GM23338 (cell line): ENCODE data around the gene ACTG2. TPM values are rescaled to one million over a fixed set of nuclear protein-coding genes. Genes with fewer than 3 reads are reported as not detected.

Experiments
- ATAC-seq: fragments of 200-7000 bp; cut with Tn5 transposase; 3 replicates; pipeline ENCODE4 v1.9.1; 2020
- DNase-seq: peaks from one replicate; pipeline ENCODE4 v3.0.0-alpha.2; 2015; ENCODE audit warnings: low spot score
- H2AFZ ChIP-seq: fragments of 200-600 bp; sonication (generic); 2 replicates; pipeline ENCODE4 v1.8.0; 2016; ENCODE audit warnings: antibody characterized with exemption, mild to moderate bottlenecking, moderate library complexity
- H3F3A ChIP-seq: fragments of 200-600 bp; sonication (generic); replicated peaks from 2 replicates; pipeline ENCODE4 v1.8.0; 2017; ENCODE audit warnings: antibody characterized with exemption, mixed run types, low read depth
- H3K27ac ChIP-seq: fragments of 200-600 bp; sonication (generic); 2 replicates; pipeline ENCODE4 v1.6.1; 2016; ENCODE audit warnings: low read depth
- H3K27me3 ChIP-seq: fragments of 200-600 bp; sonication (generic); 2 replicates; pipeline ENCODE4 v1.8.0; 2016; ENCODE audit warnings: mild to moderate bottlenecking, mixed run types, moderate library complexity; ENCODE audit not compliant: insufficient read depth
- H3K36me3 ChIP-seq: fragments of 200-600 bp; sonication (generic); 2 replicates; pipeline ENCODE4 v1.8.0; 2016; ENCODE audit warnings: mild to moderate bottlenecking; ENCODE audit not compliant: insufficient read depth
- H3K4me1 ChIP-seq: fragments of 200-600 bp; sonication (generic); 2 replicates; pipeline ENCODE4 v1.8.0; 2016; ENCODE audit warnings: mild to moderate bottlenecking, moderate library complexity; ENCODE audit not compliant: insufficient read depth
- H3K4me2 ChIP-seq: fragments of 200-600 bp; sonication (generic); 2 replicates; pipeline ENCODE4 v1.7.1; 2017; ENCODE audit warnings: mixed run types
- H3K4me3 ChIP-seq: fragments of 200-600 bp; sonication (generic); 2 replicates; pipeline ENCODE4 v1.6.1; 2016; ENCODE audit warnings: mixed run types
- H3K79me2 ChIP-seq: fragments of 200-600 bp; sonication (generic); replicated peaks from 2 replicates; pipeline ENCODE4 v1.8.0; 2017; ENCODE audit warnings: mild to moderate bottlenecking; ENCODE audit not compliant: insufficient read depth
- H3K9me2 ChIP-seq: fragments of 200-600 bp; sonication (generic); 2 replicates; pipeline ENCODE4 v1.8.0; 2017; ENCODE audit not compliant: insufficient read depth
- H4K20me1 ChIP-seq: fragments of 200-600 bp; sonication (generic); replicated peaks from 2 replicates; pipeline ENCODE4 v1.8.0; 2017; ENCODE audit warnings: mild to moderate bottlenecking; ENCODE audit not compliant: insufficient read depth
- H3K27ac Mint-ChIP-seq: 2 replicates; pipeline ENCODE4 v1.8.0; 2020; ENCODE audit warnings: inconsistent platforms, mild to moderate bottlenecking, moderate library complexity, mixed read lengths
- H3K27me3 Mint-ChIP-seq: 3 replicates; pipeline ENCODE4 v1.8.0; 2022; ENCODE audit warnings: low read depth, mild to moderate bottlenecking, moderate library complexity, mixed read lengths, inconsistent platforms; ENCODE audit not compliant: insufficient read depth, poor library complexity
- H3K36me3 Mint-ChIP-seq: 3 replicates; pipeline ENCODE4 v1.8.0; 2021; ENCODE audit warnings: low read depth, mild to moderate bottlenecking, inconsistent platforms, moderate library complexity, mixed read lengths
- H3K4me1 Mint-ChIP-seq: 3 replicates; pipeline ENCODE4 v1.8.0; 2020; ENCODE audit warnings: mild to moderate bottlenecking, inconsistent platforms, mixed read lengths
- H3K4me3 Mint-ChIP-seq: 3 replicates; pipeline ENCODE4 v1.8.0; 2021; ENCODE audit warnings: moderate library complexity, mild to moderate bottlenecking, inconsistent platforms, mixed read lengths
- H3K9me3 Mint-ChIP-seq: 3 replicates; pipeline ENCODE4 v1.8.0; 2020; ENCODE audit warnings: moderate library complexity, mild to moderate bottlenecking, inconsistent platforms, mixed read lengths
- CREB1 ChIP-seq: fragments of 250-450 bp; sonication (Bioruptor Pico); IDR thresholded peaks from 2 replicates; pipeline ENCODE4 v1.5.0; 2020; ENCODE audit warnings: low read depth, mild to moderate bottlenecking, moderate library complexity
- EZH2 ChIP-seq: fragments of 200-600 bp; sonication (generic); IDR thresholded peaks from one replicate; pipeline ENCODE4 v1.8.0; 2017; ENCODE audit warnings: antibody characterized with exemption, mild to moderate bottlenecking, low read depth; ENCODE audit not compliant: unreplicated experiment
- JUNB ChIP-seq: IDR thresholded peaks from one replicate; pipeline ENCODE4 v1.6.1; 2016; ENCODE audit warnings: antibody characterized with exemption; ENCODE audit not compliant: unreplicated experiment
- polyA plus RNA-seq: library from polyadenylated mRNA; unstranded; fragments of >200 nt; fragmentation: Nextera tagmentation; extraction: Ambion mirVana; gene quantifications from 2 replicates; pipeline ENCODE4 v1.2.1, GENCODE V29; 2016
- total RNA-seq: library from RNA; depleted of rRNA; stranded (reverse); fragments of >200 nt; shearing (Covaris generic); gene quantifications from 2 replicates; pipeline ENCODE4 v1.2.3, GENCODE V29; 2014
- TF ChIP-seq, protein P1 (sequence below): IDR thresholded peaks from one replicate; pipeline ENCODE4 v1.6.1; 2018; ENCODE audit warnings: antibody characterized with exemption; ENCODE audit not compliant: unreplicated experiment
- TF ChIP-seq, protein P2 (sequence below): fragments of 250-450 bp; sonication (Bioruptor Pico); IDR thresholded peaks from 2 replicates; pipeline ENCODE4 v1.5.0; 2020; ENCODE audit warnings: mild to moderate bottlenecking, moderate library complexity
- TF ChIP-seq, protein P3 (sequence below), 2 experiments: fragments of 200-600 bp in 1 of 2; sonication (generic) in 1 of 2; conservative IDR thresholded peaks; 2 replicates each; pipeline versions ENCODE4 v1.5.1 to v1.6.1; 2016 to 2017; ENCODE audit warnings: antibody characterized with exemption in 2 of 2, low read depth in 2 of 2, mild to moderate bottlenecking in 2 of 2, moderate library complexity in 1 of 2

Gene ACTG2
- total and polyA plus RNA-seq, 2 experiments from 2014 or later = 8.0 to 8.5 TPM

DNA sequence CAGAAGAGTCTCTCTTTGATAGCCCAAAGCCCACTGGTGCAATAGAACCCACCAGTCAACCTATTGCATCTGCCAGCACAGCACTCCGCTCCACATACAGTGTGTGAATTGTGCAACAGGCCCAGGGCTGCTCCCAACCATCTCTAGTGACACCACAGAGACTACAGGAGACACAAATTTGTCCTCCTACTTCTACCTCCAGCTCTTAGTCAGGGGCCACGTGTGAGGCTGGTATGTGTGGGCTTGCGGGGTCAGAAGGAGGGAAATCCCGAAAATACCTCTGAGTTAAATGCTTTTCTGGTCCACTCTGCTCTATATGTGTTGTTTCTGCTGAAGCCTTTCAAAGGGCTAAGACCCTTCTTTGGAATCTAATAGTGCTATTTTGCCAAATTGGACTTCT is 51.9 kb downstream of the ACTG2 start:
- H3K4me1 Mint-ChIP-seq = no peaks in the 10 kb centered on the region
- H3K4me3 Mint-ChIP-seq = no peak overlapping the region
- H3K9me3 Mint-ChIP-seq = no peaks in the 10 kb centered on the region
- peaks cover 39% of the 10 kb centered on the region for H3K36me3 Mint-ChIP-seq
- no peak overlapping the region for H3K4me3 ChIP-seq
- H3K36me3 ChIP-seq = peaks cover 25% of the 10 kb centered on the region
- no peaks in the 10 kb centered on the region for H3K9me2 ChIP-seq
- ATAC-seq (no peak), DNase-seq (no peak)
- H3K27me3 Mint-ChIP-seq = no peaks in the 10 kb centered on the region
- H3K27ac ChIP-seq = no peak overlapping the region
- H2AFZ ChIP-seq = no peak overlapping the region
- peaks cover 65% of the 10 kb centered on the region for H3K79me2 ChIP-seq
- no peak overlapping the region for H3K27ac Mint-ChIP-seq
- TF ChIP-seq, protein P1, sequence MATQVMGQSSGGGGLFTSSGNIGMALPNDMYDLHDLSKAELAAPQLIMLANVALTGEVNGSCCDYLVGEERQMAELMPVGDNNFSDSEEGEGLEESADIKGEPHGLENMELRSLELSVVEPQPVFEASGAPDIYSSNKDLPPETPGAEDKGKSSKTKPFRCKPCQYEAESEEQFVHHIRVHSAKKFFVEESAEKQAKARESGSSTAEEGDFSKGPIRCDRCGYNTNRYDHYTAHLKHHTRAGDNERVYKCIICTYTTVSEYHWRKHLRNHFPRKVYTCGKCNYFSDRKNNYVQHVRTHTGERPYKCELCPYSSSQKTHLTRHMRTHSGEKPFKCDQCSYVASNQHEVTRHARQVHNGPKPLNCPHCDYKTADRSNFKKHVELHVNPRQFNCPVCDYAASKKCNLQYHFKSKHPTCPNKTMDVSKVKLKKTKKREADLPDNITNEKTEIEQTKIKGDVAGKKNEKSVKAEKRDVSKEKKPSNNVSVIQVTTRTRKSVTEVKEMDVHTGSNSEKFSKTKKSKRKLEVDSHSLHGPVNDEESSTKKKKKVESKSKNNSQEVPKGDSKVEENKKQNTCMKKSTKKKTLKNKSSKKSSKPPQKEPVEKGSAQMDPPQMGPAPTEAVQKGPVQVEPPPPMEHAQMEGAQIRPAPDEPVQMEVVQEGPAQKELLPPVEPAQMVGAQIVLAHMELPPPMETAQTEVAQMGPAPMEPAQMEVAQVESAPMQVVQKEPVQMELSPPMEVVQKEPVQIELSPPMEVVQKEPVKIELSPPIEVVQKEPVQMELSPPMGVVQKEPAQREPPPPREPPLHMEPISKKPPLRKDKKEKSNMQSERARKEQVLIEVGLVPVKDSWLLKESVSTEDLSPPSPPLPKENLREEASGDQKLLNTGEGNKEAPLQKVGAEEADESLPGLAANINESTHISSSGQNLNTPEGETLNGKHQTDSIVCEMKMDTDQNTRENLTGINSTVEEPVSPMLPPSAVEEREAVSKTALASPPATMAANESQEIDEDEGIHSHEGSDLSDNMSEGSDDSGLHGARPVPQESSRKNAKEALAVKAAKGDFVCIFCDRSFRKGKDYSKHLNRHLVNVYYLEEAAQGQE = no peak
- TF ChIP-seq EZH2 = no peak
- H4K20me1 ChIP-seq = peaks cover 31% of the 10 kb centered on the region
- H3F3A ChIP-seq = no peaks in the 10 kb centered on the region
- no peaks in the 10 kb centered on the region for H3K27me3 ChIP-seq
- no peaks in the 10 kb centered on the region for H3K4me1 ChIP-seq
- H3K4me2 ChIP-seq = no peak overlapping the region

DNA sequence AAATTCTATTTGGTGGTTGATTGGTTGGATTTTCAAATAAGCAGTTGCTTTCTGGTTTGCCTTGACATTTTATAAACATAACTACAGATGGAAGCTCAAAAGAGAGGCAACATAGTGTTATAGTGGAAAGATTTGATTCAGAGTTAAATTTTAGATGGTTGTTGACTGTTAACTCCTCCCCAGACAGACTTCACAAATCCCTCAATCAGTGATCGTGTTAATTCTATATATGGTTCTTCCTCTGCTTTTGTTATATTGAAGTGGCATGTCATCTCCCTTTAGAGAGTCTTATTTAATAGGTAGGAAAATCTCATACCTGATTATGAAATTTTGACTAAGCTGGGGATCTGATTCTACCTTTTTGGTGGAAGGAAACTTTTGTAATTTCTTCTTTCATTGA is 53.4 kb downstream of the ACTG2 start:
- ATAC-seq (no peak), DNase-seq (no peak)
- H3K9me3 Mint-ChIP-seq = no peaks in the 10 kb centered on the region
- TF ChIP-seq, protein P2, sequence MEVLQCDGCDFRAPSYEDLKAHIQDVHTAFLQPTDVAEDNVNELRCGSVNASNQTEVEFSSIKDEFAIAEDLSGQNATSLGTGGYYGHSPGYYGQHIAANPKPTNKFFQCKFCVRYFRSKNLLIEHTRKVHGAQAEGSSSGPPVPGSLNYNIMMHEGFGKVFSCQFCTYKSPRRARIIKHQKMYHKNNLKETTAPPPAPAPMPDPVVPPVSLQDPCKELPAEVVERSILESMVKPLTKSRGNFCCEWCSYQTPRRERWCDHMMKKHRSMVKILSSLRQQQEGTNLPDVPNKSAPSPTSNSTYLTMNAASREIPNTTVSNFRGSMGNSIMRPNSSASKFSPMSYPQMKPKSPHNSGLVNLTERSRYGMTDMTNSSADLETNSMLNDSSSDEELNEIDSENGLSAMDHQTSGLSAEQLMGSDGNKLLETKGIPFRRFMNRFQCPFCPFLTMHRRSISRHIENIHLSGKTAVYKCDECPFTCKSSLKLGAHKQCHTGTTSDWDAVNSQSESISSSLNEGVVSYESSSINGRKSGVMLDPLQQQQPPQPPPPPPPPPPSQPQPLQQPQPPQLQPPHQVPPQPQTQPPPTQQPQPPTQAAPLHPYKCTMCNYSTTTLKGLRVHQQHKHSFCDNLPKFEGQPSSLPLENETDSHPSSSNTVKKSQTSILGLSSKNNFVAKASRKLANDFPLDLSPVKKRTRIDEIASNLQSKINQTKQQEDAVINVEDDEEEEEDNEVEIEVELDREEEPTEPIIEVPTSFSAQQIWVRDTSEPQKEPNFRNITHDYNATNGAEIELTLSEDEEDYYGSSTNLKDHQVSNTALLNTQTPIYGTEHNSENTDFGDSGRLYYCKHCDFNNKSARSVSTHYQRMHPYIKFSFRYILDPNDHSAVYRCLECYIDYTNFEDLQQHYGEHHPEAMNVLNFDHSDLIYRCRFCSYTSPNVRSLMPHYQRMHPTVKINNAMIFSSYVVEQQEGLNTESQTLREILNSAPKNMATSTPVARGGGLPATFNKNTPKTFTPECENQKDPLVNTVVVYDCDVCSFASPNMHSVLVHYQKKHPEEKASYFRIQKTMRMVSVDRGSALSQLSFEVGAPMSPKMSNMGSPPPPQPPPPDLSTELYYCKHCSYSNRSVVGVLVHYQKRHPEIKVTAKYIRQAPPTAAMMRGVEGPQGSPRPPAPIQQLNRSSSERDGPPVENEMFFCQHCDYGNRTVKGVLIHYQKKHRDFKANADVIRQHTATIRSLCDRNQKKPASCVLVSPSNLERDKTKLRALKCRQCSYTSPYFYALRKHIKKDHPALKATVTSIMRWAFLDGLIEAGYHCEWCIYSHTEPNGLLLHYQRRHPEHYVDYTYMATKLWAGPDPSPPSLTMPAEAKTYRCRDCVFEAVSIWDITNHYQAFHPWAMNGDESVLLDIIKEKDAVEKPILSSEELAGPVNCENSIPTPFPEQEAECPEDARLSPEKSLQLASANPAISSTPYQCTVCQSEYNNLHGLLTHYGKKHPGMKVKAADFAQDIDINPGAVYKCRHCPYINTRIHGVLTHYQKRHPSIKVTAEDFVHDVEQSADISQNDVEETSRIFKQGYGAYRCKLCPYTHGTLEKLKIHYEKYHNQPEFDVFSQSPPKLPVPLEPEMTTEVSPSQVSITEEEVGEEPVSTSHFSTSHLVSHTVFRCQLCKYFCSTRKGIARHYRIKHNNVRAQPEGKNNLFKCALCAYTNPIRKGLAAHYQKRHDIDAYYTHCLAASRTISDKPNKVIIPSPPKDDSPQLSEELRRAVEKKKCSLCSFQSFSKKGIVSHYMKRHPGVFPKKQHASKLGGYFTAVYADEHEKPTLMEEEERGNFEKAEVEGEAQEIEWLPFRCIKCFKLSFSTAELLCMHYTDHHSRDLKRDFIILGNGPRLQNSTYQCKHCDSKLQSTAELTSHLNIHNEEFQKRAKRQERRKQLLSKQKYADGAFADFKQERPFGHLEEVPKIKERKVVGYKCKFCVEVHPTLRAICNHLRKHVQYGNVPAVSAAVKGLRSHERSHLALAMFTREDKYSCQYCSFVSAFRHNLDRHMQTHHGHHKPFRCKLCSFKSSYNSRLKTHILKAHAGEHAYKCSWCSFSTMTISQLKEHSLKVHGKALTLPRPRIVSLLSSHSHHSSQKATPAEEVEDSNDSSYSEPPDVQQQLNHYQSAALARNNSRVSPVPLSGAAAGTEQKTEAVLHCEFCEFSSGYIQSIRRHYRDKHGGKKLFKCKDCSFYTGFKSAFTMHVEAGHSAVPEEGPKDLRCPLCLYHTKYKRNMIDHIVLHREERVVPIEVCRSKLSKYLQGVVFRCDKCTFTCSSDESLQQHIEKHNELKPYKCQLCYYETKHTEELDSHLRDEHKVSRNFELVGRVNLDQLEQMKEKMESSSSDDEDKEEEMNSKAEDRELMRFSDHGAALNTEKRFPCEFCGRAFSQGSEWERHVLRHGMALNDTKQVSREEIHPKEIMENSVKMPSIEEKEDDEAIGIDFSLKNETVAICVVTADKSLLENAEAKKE = no peak
- no peak for TF ChIP-seq CREB1 (CRISPR knock-in tag)
- TF ChIP-seq, protein P3, sequence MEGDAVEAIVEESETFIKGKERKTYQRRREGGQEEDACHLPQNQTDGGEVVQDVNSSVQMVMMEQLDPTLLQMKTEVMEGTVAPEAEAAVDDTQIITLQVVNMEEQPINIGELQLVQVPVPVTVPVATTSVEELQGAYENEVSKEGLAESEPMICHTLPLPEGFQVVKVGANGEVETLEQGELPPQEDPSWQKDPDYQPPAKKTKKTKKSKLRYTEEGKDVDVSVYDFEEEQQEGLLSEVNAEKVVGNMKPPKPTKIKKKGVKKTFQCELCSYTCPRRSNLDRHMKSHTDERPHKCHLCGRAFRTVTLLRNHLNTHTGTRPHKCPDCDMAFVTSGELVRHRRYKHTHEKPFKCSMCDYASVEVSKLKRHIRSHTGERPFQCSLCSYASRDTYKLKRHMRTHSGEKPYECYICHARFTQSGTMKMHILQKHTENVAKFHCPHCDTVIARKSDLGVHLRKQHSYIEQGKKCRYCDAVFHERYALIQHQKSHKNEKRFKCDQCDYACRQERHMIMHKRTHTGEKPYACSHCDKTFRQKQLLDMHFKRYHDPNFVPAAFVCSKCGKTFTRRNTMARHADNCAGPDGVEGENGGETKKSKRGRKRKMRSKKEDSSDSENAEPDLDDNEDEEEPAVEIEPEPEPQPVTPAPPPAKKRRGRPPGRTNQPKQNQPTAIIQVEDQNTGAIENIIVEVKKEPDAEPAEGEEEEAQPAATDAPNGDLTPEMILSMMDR (conservative IDR thresholded peaks at IDR 0.05; ENCODE audit: low read depth in 2 of 2) = no peak
- no peak for TF ChIP-seq JUNB
- Histone ChIP-seq H4K20me1 (peaks cover 32% of the 10 kb centered on the region), H3K4me3 (no peak overlapping the region), H3K4me1 (no peaks in the 10 kb centered on the region), H3K36me3 (peaks cover 36% of the 10 kb centered on the region), H3K27me3 (no peaks in the 10 kb centered on the region), H2AFZ (no peak overlapping the region), H3K27ac (no peak overlapping the region), H3K79me2 (peaks cover 55% of the 10 kb centered on the region), H3F3A (no peaks in the 10 kb centered on the region), H3K9me2 (no peaks in the 10 kb centered on the region), H3K4me2 (no peak overlapping the region)
- no peak overlapping the region for H3K4me3 Mint-ChIP-seq
- no peaks in the 10 kb centered on the region for H3K27me3 Mint-ChIP-seq
- no peak overlapping the region for H3K27ac Mint-ChIP-seq
- H3K4me1 Mint-ChIP-seq = no peaks in the 10 kb centered on the region
- H3K36me3 Mint-ChIP-seq = peaks cover 45% of the 10 kb centered on the region
